Activated CD8-positive, alpha-beta memory T cell treated with anti-CD3 and anti-CD28 coated beads, Interleukin-2, amount 50 U/mL, for 24 hours (primary cell): ENCODE results near the gene ERVH48-1.
"Not testable (repeated sequence)": the region's sequence is repeated elsewhere in the genome, so short reads cannot be mapped to it uniquely, and the experiment has no call there.

Experiments used
- DNase-seq: peaks from one replicate; pipeline ENCODE4 v3.0.0-alpha.2; 2020; ENCODE audit errors: extremely low read depth

Gene ERVH48-1

DNA sequence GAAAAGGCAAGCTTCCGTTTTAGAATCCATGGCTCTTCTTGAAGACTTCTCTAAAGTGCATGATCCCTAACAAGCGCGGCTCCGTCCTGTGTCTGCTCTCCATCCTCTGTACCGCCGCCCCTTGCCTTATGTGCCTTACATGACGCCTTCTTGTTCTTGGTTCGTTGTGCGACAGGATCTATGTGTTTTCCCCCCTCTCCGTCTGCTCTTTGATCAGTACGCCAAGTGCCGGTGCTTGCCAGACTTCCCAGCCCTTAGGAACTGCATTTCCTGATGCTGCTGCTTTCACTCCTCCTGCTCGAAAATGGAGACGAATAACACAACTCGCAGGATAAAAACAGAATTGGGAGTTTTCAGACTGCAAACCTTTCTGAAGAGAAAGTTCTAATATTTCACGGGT is 19.2 kb downstream of the ERVH48-1 start:
- DNase-seq = no peak

DNA sequence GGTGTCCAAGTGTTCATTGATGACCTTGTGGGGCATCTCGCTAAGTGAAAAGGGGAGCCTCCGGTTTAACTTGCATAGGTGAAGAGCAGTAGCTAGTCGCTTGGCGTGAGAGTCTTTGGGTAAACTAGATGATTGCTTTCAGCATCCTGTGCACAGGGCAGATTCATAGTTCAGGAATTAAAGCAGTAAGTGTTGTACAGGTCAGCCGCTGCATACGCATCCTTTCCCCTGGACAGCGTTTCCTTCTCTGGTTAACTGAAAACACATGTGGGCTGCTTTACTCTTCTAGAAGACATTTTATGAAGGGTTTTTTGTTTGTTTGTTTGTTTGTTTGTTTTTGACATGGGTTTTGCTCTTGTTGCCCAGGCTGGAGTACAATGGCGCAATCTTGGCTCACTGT is 20.2 kb downstream of the ERVH48-1 start:
- no peak for DNase-seq

- DNase-seq = no peak
Measured at GRCh38 chr21:42903817-42904216, 21.6 kb downstream of the ERVH48-1 start.

GRCh38 chr21:42900446-42900845 is 25.0 kb downstream of the ERVH48-1 start:
- no peak for DNase-seq

DNA sequence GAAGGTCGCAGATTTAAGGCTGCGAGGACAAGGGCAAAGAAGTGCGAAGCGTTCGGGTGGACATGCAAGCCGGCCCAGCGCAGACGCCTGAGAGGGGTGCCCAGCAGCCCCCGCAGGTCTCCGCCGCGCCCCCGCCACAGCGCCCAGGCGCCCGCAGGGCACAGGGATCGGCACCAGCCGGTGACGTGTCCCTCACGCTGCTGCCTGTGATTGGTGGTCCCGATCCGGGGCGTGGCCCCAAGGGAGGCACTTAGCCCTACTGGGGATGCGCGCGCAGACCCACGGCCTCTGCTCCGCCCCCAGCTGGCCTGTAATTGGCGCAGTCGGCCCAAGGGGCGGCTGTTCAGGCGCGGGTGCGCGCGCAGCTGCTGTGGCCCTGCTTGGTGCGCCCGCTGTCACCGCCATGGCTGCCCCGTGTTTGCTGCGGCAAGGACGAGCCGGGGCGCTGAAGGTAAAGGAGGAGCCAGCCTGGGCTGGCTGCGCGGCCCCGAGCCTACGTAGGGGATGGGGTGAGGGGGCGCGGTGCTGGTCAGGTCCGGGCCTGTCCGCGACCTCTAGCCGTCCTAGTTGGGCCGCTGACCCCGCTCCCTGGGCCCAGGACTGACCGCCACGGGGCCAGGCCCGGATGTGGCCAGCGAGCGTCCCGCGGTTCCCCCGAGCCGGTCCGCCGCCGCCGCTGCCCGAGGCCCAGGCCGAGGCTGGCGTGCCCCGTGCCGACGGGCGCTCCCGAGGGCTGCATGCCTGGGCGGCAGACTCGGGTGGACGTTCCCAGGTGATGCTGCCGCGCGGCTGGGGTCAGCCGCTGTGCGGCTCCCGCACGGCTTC is 32.3 kb downstream of the ERVH48-1 start, which contains the start of gene NDUFV3:
Gene NDUFV3, plus strand, starts transcription at position 379 of the 825 bp plus-strand sequence. Its CDS starts 25 bp downstream, at position 404.
- DNase-seq = peak; percentile 99

DNA sequence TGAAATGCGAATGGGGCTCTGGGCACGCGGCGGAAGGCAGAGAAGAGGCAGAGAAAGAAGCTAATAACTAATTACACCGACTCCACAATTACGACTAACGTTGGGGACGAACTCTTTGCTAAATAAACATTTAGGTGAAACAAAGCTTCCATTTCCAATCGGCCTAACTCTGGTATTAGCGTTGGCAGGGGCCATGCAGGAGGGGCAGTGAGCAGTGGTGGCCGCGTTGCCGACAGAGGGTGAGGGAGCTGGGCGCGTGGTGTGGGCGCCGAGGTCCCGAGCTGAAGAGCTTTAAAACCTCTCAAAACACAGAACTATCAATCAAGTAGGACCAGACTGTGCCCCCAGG is 32.9 kb downstream of the ERVH48-1 start:
- no peak for DNase-seq

DNA sequence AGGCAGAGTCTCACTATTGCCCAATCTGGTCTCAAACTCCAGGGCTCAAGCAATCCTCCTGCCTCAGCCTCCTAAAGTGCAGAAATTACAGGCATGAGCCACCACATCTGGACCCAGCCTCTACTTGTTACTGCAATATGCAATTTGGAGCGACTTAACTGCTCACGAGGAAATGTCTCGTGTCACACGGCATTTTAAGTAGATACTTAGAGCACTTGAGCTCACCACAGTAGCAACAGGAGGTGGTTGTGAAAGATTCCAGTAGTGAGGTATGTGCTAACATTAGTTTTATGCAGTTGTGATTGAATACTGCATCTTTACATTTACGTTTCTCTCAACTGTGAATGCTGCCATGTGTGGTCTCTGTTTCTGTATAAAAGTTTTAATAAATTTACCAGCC is 38.1 kb downstream of the ERVH48-1 start:
- no peak for DNase-seq

GRCh38 chr21:42883921-42884320 is 41.5 kb downstream of the ERVH48-1 start:
- DNase-seq = no peak

DNA sequence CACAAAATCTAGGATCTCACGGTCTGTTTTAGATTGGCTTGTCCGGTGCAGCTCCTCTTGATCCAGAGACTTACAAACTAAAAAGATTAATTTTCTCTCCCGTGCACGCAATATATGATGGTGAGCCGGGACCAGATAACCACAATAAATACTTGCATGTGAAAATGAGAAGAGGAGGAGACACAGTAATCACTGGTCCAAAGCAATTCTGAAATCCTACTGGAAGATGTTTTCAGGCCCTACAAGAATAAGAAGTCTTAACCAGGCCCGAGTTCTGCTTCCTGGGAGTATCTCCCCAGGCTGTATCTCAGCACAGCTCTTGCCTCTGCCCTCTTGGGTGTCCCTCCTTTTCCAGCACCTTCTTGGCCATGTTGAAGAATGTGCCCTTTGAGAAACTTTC is 45.1 kb downstream of the ERVH48-1 start:
- no peak for DNase-seq

DNA sequence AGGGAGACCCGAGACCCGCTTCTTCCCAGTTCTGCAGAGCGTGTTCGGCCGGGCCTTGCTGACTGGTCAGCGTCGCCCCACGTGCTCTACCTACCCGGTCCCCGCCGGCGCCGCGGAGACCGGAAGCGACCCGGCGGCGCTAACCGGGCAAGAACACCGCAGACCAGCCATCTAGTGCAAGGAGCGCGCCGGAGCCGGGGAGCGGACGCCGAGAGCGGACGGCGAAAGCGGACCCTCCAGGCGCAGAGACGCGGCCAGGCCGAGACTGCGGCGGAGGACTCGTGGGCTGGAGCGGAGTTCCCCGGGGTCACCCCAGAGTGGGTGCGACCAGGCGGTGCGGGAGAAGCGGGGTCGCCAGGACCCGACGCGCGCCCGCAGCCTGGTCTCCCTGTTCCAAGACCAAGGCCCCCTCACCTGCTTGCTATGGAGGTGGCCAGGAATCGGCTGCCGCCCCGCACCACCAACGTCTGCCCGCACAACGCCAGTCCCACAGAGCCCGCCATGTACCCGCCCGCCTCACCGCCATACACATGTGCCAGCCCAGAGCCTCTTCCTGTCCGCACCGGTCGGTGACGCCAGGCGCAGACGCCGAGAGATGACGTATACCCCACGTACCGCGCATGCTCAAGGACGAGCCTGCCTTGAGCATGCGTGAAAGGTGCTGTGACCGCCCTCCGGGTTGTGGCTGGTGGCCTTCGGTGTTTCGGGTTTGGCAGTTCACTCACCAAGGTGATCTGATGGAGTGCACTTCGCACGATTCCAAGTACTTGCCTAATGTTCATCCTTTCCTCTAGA is 46.2 kb downstream of the ERVH48-1 start, which contains the start of gene WDR4:
Gene WDR4, minus strand, starts transcription at position 547 of the 795 bp plus-strand sequence. Its CDS starts 44 bp downstream, at position 503.
- peak; percentile 96 for DNase-seq

- no peak for DNase-seq
Measured at GRCh38 chr21:42878678-42878992, 46.8 kb downstream of the ERVH48-1 start.

- DNase-seq = not testable (repeated sequence)
Measured at GRCh38 chr21:42875811-42876210, 49.6 kb downstream of the ERVH48-1 start.

GRCh38 chr21:42873096-42873495 is 52.3 kb downstream of the ERVH48-1 start:
- no peak for DNase-seq

DNA sequence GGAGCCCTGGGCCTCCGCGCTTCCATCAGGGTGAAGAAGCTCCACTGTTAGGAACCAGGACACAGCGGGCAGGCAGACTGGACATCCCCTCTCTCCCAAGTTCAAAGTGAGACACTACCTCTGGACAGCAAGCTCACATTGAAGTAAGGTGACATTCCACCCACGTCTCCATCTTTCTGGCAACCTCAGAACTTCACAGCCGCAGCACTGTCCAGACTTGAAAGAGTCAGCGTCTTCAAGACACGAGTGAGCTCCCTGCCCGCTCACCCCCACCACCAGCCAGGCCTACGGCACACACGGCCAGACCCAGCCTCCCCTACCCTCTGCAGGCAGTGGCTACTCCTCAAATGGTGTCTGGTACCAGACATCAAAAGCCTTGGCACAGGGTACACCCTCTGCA is 57.2 kb downstream of the ERVH48-1 start:
- DNase-seq = no peak
